ENCODE data around the gene INSRR. TPM values are rescaled to one million over a fixed set of nuclear protein-coding genes. Genes with fewer than 3 reads are reported as not detected.

INSRR gene
- total and polyA plus RNA-seq, 8 donors = 0.03 to 0.06 (median 0.04) TPM; not detected in 4

DNA sequence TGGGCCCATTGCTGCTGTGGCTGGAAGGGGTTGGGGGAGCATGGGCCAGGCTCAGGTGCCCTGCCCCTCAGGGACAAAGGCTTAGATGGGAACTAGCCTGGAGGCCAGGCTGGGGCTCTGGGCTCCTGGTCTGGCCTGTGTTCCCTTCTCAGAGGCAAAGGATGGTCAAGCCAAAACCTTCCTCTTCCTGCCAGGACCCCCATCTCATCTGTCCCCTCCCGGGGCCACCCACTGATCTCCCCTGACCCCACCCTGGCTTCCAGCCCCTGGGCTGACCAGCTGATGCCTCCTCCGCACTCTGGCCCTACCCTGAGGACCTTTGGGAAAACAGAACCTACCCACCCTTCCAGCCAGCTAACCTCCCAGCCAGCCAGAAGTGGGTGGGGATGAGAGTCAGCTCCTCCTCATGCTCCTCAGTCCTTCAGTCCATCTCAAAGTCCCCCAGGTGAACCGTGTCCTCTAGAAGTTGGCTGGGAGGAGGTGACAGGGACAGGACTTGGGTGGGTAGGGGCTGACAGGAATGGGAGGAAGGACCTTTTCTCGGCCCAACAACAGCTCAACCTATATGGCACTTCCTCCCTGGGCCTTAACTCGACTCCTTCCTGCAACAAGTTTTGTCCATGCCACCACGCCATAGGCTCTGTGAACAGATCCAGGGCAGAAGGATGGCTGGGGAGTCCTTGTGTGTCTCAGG, 42.1 kb upstream of the INSRR start:
- H3K27me3 ChIP-seq = no peaks in the 10 kb centered on the region
- peaks cover 4 to 38% of the 10 kb centered on the region in 2 donors for H3K4me1 ChIP-seq
- no peak for ATAC-seq
- H3K27ac ChIP-seq = no peak overlapping the region
- peak in 1 of 4 donors; percentile 53 for DNase-seq
- TF ChIP-seq, protein P1, sequence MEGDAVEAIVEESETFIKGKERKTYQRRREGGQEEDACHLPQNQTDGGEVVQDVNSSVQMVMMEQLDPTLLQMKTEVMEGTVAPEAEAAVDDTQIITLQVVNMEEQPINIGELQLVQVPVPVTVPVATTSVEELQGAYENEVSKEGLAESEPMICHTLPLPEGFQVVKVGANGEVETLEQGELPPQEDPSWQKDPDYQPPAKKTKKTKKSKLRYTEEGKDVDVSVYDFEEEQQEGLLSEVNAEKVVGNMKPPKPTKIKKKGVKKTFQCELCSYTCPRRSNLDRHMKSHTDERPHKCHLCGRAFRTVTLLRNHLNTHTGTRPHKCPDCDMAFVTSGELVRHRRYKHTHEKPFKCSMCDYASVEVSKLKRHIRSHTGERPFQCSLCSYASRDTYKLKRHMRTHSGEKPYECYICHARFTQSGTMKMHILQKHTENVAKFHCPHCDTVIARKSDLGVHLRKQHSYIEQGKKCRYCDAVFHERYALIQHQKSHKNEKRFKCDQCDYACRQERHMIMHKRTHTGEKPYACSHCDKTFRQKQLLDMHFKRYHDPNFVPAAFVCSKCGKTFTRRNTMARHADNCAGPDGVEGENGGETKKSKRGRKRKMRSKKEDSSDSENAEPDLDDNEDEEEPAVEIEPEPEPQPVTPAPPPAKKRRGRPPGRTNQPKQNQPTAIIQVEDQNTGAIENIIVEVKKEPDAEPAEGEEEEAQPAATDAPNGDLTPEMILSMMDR (IDR thresholded peaks at IDR 0.05) = no peak
- no peak overlapping the region for H3K4me3 ChIP-seq
- no peaks in the 10 kb centered on the region for H3K9me3 ChIP-seq
- intact Hi-C loops (cut with DNase I) = no loop called here
- H3K36me3 ChIP-seq = no peaks in the 10 kb centered on the region

DNA sequence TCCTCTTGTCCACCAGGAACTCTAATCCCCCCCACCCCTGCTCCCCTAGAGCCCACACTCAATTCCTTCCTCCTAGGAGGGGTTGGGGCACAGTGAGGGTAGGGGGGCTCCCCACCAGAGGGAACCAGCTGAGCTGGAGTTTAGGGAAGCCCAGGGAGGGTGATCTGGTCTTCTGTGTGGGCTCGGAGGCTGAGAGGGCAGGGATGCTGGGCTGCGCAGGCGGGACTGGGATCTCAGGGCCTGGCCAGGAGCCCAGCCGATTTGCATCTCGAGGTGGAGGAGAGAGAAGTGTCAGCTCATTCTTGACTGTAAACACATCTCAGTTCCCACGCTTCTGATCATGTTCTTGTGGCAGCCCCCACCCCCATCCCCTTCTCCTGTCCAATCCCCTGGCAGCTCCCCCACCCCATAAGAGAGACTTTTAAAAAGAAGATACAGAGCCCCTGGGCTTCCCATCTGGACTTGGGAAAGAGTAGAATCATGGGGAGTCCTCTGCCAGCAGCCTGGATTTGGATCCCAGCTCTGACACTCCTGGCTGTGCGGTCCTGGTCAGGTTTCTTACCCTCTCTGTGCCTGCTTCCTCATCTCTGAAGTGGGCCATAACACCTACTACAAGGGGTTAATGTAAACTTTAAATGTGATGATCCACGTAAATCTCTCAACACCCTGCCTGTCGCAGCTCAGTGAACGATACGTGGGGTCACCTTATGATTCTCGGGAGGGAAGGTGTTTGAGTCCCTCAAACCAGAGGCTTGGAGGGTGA, 41.2 kb upstream of the INSRR start:
- DNase-seq = peak in 1 of 4 donors; percentile 50
- H3K27ac ChIP-seq = no peak overlapping the region
- no peaks in the 10 kb centered on the region for H3K9me3 ChIP-seq
- H3K27me3 ChIP-seq = peaks cover 0 to 4% of the 10 kb centered on the region in 2 donors
- TF ChIP-seq, protein P1 (IDR thresholded peaks at IDR 0.05) = no peak
- H3K4me1 ChIP-seq = peaks cover 4 to 44% of the 10 kb centered on the region in 2 donors
- intact Hi-C loops (cut with DNase I) = no loop called here
- H3K4me3 ChIP-seq = no peak overlapping the region
- ATAC-seq = no peak
- no peaks in the 10 kb centered on the region for H3K36me3 ChIP-seq

DNA sequence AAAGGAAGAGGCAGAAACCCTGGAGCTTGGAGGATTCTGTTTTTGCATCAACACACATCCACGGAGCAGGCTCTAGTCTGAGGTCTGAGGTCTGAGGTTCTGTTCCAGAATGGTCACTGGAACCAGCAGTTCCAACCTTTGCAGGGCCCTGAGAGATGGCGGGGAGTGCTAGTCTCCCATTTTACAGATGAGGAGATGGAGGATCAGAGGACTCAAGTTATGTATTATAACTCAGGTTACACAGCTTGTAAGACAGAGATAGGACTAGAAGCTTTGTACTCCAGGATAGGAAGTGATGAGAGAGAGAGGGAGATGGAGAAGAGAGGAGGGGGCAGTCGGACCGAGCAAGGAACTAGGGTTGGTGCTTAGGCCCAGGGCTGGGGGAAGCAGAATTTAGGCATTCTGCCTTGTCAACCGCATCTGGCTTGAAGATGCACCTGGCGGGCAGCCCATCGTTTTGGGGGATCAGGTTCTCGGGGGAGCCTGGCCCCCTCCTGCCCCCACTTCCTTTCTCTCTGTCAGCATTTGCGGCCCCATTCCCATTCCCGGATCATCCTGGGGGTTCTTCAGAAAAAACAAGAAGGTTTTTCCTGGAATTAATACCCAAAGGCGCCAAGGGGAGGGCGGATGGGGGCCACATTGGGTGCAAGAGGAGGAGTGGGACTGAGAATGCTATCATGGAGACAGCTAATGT, 40.2 kb upstream of the INSRR start:
- no peak overlapping the region for H3K4me3 ChIP-seq
- no peaks in the 10 kb centered on the region for H3K9me3 ChIP-seq
- DNase-seq (peak in 1 of 4 donors; percentile 45), ATAC-seq (no peak)
- peaks cover 4 to 47% of the 10 kb centered on the region in 2 donors for H3K4me1 ChIP-seq
- peaks cover 0 to 14% of the 10 kb centered on the region in 2 donors for H3K27me3 ChIP-seq
- H3K27ac ChIP-seq = peak overlapping the region in 1 of 2 donors; percentile 62
- TF ChIP-seq, protein P1 (IDR thresholded peaks at IDR 0.05) = no peak
- intact Hi-C loops (cut with DNase I) = no loop called here
- H3K36me3 ChIP-seq = no peaks in the 10 kb centered on the region

DNA sequence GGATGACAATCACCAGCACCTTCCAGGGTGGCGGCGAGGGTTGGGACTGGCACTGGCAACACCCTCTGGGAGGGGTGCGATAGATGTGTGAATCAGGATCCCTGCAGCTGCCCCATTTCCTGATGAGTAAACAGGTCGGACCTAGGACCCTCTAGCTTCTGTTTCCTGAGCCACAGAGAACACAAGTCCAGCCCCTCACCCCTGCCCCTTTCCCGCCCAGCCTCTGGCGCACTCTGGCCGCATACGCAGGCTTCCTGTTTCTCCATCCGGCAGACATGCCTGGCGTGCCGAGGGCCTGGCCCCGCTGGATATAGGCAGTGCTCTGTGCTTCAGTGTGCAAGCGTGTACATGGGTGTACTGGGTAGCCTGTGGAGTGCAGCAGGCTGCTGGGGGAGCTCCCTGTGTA, 39.2 kb upstream of the INSRR start:
- H3K27me3 ChIP-seq = peaks cover 5 to 23% of the 10 kb centered on the region in 2 donors
- H3K4me1 ChIP-seq = peaks cover 5 to 56% of the 10 kb centered on the region in 2 donors
- intact Hi-C loops (cut with DNase I) = no loop called here
- H3K27ac ChIP-seq = peak overlapping the region; percentile 53 to 62
- no peaks in the 10 kb centered on the region for H3K9me3 ChIP-seq
- DNase-seq (peak in 3 of 4 donors; percentile 52 to 81 (median 79)), ATAC-seq (peak; percentile 35)
- H3K4me3 ChIP-seq = no peak overlapping the region
- no peaks in the 10 kb centered on the region for H3K36me3 ChIP-seq
- TF ChIP-seq, protein P1 (IDR thresholded peaks at IDR 0.05) = no peak
